ENCODE measurements around the gene PRODH2.

PRODH2 gene

GRCh38 chr19:35755550-35756376 is 56.9 kb downstream of the PRODH2 start:
- no peak for DNase-seq

GRCh38 chr19:35755131-35755549 is 57.5 kb downstream of the PRODH2 start:
- DNase-seq = no peak

GRCh38 chr19:35754370-35755130 is 58.1 kb downstream of the PRODH2 start:
- DNase-seq = no peak

- DNase-seq = no peak
Observed at GRCh38 chr19:35753634-35754369, 58.8 kb downstream of the PRODH2 start.

GRCh38 chr19:35752746-35753350 is 59.8 kb downstream of the PRODH2 start:
- no peak for DNase-seq

- DNase-seq = no peak
Observed at GRCh38 chr19:35751839-35752745, 60.6 kb downstream of the PRODH2 start.

GRCh38 chr19:35750167-35750566 is 62.5 kb downstream of the PRODH2 start:
- no peak for DNase-seq

Measured in DMS 273 treated with DMSO at 0.1 percent for 48 hours (cell line).